ENCODE results near the gene C1orf53.

DNA sequence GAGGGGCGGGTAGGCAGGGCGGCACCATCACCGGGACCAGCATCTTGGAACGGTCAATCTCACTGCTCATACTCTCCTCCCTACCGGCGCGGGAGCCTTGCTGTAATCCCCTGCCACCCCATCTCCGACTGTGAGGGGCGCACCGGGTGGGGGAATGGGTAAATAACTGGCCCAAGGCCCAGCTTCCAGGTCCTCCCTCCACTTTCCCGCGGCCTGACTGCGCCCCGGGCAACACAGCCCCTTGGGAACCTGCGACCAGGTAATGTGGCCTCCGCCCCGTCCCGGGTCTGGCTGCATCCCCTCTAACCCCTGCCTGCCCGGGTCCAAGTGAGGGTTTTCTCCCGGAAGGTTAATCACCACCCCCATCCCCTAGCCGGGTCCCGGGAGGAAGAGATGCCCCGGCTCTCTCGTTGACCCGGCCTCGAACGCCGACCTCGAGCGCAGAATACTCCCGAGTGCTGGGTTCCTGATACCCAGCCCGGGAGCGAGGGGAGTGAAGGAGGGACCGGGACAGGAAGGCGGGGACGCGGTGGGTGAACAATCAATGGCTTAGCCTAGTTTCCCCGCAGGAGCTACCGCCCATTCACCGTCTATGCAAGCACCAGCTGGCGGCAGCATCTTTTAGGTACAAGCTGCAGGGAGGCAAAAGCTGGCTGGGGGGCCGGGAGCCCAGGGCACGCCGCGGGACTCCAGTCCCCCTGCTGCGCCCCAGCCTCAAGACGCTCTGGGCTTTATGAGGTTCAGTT, 8.9 kb downstream of the C1orf53 start:
- TF ChIP-seq, protein P1, sequence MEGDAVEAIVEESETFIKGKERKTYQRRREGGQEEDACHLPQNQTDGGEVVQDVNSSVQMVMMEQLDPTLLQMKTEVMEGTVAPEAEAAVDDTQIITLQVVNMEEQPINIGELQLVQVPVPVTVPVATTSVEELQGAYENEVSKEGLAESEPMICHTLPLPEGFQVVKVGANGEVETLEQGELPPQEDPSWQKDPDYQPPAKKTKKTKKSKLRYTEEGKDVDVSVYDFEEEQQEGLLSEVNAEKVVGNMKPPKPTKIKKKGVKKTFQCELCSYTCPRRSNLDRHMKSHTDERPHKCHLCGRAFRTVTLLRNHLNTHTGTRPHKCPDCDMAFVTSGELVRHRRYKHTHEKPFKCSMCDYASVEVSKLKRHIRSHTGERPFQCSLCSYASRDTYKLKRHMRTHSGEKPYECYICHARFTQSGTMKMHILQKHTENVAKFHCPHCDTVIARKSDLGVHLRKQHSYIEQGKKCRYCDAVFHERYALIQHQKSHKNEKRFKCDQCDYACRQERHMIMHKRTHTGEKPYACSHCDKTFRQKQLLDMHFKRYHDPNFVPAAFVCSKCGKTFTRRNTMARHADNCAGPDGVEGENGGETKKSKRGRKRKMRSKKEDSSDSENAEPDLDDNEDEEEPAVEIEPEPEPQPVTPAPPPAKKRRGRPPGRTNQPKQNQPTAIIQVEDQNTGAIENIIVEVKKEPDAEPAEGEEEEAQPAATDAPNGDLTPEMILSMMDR (conservative IDR thresholded peaks at IDR 0.05): no peak
- no peak for TF ChIP-seq EZH2 (IDR thresholded peaks at IDR 0.05; ENCODE audit: low read depth)
